GM12878 (cell line): ENCODE results near the gene RIN1.

Experiments used
- BHLHE40 ChIP-seq, 2 experiments: fragments of 450-650 bp in 1 of 2; IDR thresholded peaks; 2 replicates each; pipeline ENCODE4 v1.6.1; 2011 to 2017; ENCODE audit warnings: low read depth in 2 of 2, borderline replicate concordance in 1 of 2, improper control_type of control experiment in 1 of 2, low read length in 1 of 2, mild to moderate bottlenecking in 1 of 2
- POLR2A ChIP-seq: IDR thresholded peaks from 2 replicates; pipeline ENCODE4 v1.6.1; 2011; ENCODE audit warnings: low read depth, mild to moderate bottlenecking, low read length
- RAD21 ChIP-seq: IDR thresholded peaks from 2 replicates; pipeline ENCODE4 v1.6.1; 2011; ENCODE audit warnings: mild to moderate bottlenecking, low read depth, low read length, moderate library complexity; ENCODE audit not compliant: insufficient read depth
- SP1 ChIP-seq: IDR thresholded peaks from one replicate; pipeline ENCODE4 v1.6.1; 2011; ENCODE audit warnings: low read depth, low read length
- SUPT20H ChIP-seq: IDR thresholded peaks from 2 replicates; pipeline ENCODE4 v1.6.1; 2011; ENCODE audit warnings: low read depth, mild to moderate bottlenecking, low read length, moderate library complexity, borderline replicate concordance; ENCODE audit not compliant: control insufficient read depth
- YY1 ChIP-seq: IDR thresholded peaks from 2 replicates; pipeline ENCODE4 v1.6.1; 2011; ENCODE audit warnings: low read depth, mild to moderate bottlenecking, low read length
- TF ChIP-seq, protein P1 (sequence below), 3 experiments: IDR thresholded peaks in 2 of 3; conservative IDR thresholded peaks in 1 of 3; 2 replicates each; pipeline ENCODE4 v1.5.1; 2011; ENCODE audit warnings: low read depth in 3 of 3, low read length in 3 of 3, mild to moderate bottlenecking in 3 of 3, control low read depth in 2 of 3, moderate library complexity in 2 of 3, inconsistent platforms in 1 of 3, mixed read lengths in 1 of 3; ENCODE audit not compliant: control insufficient read depth in 2 of 3, insufficient read depth in 1 of 3; ENCODE audit errors: extremely low read depth in 1 of 3
- TF ChIP-seq, protein P2 (sequence below): fragments of 450-650 bp; IDR thresholded peaks from 2 replicates; pipeline ENCODE4 v1.6.1; 2017; ENCODE audit warnings: mild to moderate bottlenecking, low read depth, inconsistent platforms; ENCODE audit not compliant: poor library complexity, severe bottlenecking

DNA sequence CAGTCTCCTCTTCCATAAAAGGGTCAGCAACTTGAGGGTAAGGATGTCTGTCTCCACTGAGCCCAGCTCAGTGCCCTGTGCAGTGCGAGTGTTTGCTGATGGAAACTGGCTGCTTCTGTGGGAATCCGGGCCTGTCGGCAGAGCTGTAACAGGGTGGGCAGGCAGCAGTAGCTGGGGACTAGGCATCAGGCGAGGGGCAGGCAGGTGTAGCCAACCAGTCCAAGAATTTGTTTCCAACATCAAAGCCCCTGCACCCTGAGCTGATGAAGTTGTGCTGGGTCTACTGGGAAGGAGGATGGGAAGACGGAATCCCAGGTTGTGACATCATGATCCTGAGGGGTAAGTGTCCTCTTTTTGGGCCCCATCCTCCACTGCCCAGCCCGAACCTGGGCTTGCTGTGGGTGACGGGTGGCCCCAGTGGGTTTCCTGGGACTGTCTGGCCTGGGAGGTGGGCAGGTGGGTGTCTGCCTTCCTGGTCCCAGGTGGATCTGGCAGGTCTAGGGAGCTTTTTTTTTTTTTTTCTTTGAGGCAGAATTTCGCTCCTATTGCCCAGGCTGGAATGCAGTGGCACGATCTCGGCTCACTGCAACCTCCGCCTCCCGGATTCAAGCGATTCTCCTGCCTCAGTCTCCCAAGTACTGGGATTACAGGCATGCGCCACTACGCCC lies 24.3 kb upstream of the RIN1 start:
- no peak for TF ChIP-seq POLR2A
- TF ChIP-seq, protein P1, sequence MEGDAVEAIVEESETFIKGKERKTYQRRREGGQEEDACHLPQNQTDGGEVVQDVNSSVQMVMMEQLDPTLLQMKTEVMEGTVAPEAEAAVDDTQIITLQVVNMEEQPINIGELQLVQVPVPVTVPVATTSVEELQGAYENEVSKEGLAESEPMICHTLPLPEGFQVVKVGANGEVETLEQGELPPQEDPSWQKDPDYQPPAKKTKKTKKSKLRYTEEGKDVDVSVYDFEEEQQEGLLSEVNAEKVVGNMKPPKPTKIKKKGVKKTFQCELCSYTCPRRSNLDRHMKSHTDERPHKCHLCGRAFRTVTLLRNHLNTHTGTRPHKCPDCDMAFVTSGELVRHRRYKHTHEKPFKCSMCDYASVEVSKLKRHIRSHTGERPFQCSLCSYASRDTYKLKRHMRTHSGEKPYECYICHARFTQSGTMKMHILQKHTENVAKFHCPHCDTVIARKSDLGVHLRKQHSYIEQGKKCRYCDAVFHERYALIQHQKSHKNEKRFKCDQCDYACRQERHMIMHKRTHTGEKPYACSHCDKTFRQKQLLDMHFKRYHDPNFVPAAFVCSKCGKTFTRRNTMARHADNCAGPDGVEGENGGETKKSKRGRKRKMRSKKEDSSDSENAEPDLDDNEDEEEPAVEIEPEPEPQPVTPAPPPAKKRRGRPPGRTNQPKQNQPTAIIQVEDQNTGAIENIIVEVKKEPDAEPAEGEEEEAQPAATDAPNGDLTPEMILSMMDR (IDR thresholded peaks at IDR 0.05 in 2 of 3, conservative IDR thresholded peaks at IDR 0.05 in 1 of 3; ENCODE audit: control insufficient read depth in 2 of 3, extremely low read depth in 1 of 3, insufficient read depth in 1 of 3, low read depth in 3 of 3, low read length in 3 of 3) = no peak
- no peak for TF ChIP-seq SUPT20H
- TF ChIP-seq YY1 = no peak
- TF ChIP-seq SP1 = no peak
- TF ChIP-seq BHLHE40 (IDR thresholded peaks at IDR 0.05; ENCODE audit: borderline replicate concordance in 1 of 2, low read depth in 2 of 2, low read length in 1 of 2) = no peak
- TF ChIP-seq, protein P2, sequence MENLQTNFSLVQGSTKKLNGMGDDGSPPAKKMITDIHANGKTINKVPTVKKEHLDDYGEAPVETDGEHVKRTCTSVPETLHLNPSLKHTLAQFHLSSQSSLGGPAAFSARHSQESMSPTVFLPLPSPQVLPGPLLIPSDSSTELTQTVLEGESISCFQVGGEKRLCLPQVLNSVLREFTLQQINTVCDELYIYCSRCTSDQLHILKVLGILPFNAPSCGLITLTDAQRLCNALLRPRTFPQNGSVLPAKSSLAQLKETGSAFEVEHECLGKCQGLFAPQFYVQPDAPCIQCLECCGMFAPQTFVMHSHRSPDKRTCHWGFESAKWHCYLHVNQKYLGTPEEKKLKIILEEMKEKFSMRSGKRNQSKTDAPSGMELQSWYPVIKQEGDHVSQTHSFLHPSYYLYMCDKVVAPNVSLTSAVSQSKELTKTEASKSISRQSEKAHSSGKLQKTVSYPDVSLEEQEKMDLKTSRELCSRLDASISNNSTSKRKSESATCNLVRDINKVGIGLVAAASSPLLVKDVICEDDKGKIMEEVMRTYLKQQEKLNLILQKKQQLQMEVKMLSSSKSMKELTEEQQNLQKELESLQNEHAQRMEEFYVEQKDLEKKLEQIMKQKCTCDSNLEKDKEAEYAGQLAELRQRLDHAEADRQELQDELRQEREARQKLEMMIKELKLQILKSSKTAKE = no peak
- no peak for TF ChIP-seq RAD21
